Ishikawa (cell line): ENCODE measurements around the gene ACMSD.

Experiments
- CEBPB ChIP-seq: IDR thresholded peaks from 2 replicates; pipeline ENCODE4 v1.6.1; 2012
- CREB1 ChIP-seq: IDR thresholded peaks from 2 replicates; pipeline ENCODE4 v1.6.1; 2012; ENCODE audit warnings: low read depth
- EGR1 ChIP-seq: IDR thresholded peaks from 2 replicates; pipeline ENCODE4 v1.6.1; 2012
- EP300 ChIP-seq: IDR thresholded peaks from 2 replicates; pipeline ENCODE4 v1.6.1; 2012; ENCODE audit warnings: borderline replicate concordance
- FOXM1 ChIP-seq: IDR thresholded peaks from 2 replicates; pipeline ENCODE4 v1.6.1; 2012; ENCODE audit warnings: low read depth, borderline replicate concordance
- MAX ChIP-seq: IDR thresholded peaks from 2 replicates; pipeline ENCODE4 v1.6.1; 2012
- NFIC ChIP-seq: IDR thresholded peaks from 2 replicates; pipeline ENCODE4 v1.6.1; 2012
- RAD21 ChIP-seq: IDR thresholded peaks from 2 replicates; pipeline ENCODE4 v1.6.1; 2012; ENCODE audit warnings: low read depth
- REST ChIP-seq: IDR thresholded peaks from 2 replicates; pipeline ENCODE4 v1.6.1; 2012; ENCODE audit warnings: low read depth, mild to moderate bottlenecking
- TAF1 ChIP-seq: IDR thresholded peaks from 2 replicates; pipeline ENCODE4 v1.6.1; 2012; ENCODE audit warnings: low read depth, mild to moderate bottlenecking
- TCF12 ChIP-seq: IDR thresholded peaks from 2 replicates; pipeline ENCODE4 v1.6.1; 2012; ENCODE audit warnings: low read depth
- TEAD4 ChIP-seq: IDR thresholded peaks from 2 replicates; pipeline ENCODE4 v1.6.1; 2012
- USF1 ChIP-seq: IDR thresholded peaks from 2 replicates; pipeline ENCODE4 v1.6.1; 2012
- YY1 ChIP-seq: IDR thresholded peaks from 2 replicates; pipeline ENCODE4 v1.6.1; 2012; ENCODE audit warnings: low read depth
- ZBTB7A ChIP-seq: IDR thresholded peaks from 2 replicates; pipeline ENCODE4 v1.6.1; 2012; ENCODE audit warnings: low read depth

ACMSD gene

GRCh38 chr2:134819334-134819733 is 19.1 kb upstream of the ACMSD start:
- TF ChIP-seq YY1, result no peak
- TF ChIP-seq NFIC, result no peak
- TF ChIP-seq MAX, result no peak
- TF ChIP-seq FOXM1, result no peak
- no peak for TF ChIP-seq TAF1
- TF ChIP-seq RAD21, result no peak
- TF ChIP-seq CEBPB, result no peak
- no peak for TF ChIP-seq CREB1
- TF ChIP-seq TCF12, result no peak
- TF ChIP-seq REST, result no peak
- TF ChIP-seq USF1, result no peak
- no peak for TF ChIP-seq EGR1
- TF ChIP-seq TEAD4, result no peak
- no peak for TF ChIP-seq EP300
- TF ChIP-seq ZBTB7A, result no peak

GRCh38 chr2:134823431-134823830 is 15.0 kb upstream of the ACMSD start:
- TF ChIP-seq REST, result no peak
- no peak for TF ChIP-seq NFIC
- no peak for TF ChIP-seq RAD21
- TF ChIP-seq CEBPB, result no peak
- TF ChIP-seq CREB1, result no peak
- no peak for TF ChIP-seq YY1
- TF ChIP-seq ZBTB7A, result no peak
- no peak for TF ChIP-seq TCF12
- no peak for TF ChIP-seq MAX
- no peak for TF ChIP-seq EGR1
- TF ChIP-seq TAF1, result no peak
- no peak for TF ChIP-seq FOXM1
- TF ChIP-seq TEAD4, result no peak
- no peak for TF ChIP-seq USF1
- TF ChIP-seq EP300, result no peak

- TF ChIP-seq FOXM1 (no peak), REST (no peak), RAD21 (no peak), TCF12 (no peak), TEAD4 (no peak), MAX (no peak), USF1 (no peak), TAF1 (no peak), EGR1 (no peak), YY1 (no peak), CEBPB (no peak), ZBTB7A (no peak), CREB1 (no peak), EP300 (no peak), NFIC (no peak)
These were observed 14.6 kb upstream of the ACMSD start for GRCh38 chr2:134823832-134824231.

- TF ChIP-seq CREB1 (no peak), FOXM1 (no peak), TAF1 (no peak)
These were observed 2.9 kb upstream of the ACMSD start for GRCh38 chr2:134835471-134835870.
